Activated CD8-positive, alpha-beta memory T cell treated with anti-CD3 and anti-CD28 coated beads for 36 hours (primary cell): ENCODE measurements around the gene SGCD. TPM values are rescaled to one million over a fixed set of nuclear protein-coding genes. Genes with fewer than 3 reads are reported as not detected.

ENCODE experiments used
- CTCF ChIA-PET: fragments of 350-600 bp; sonication (Branson Sonifier 250); formaldehyde crosslinking; loops from one replicate; lab custom pipeline; 2021; ENCODE audit warnings: antibody characterized with exemption; lab: Charles Lee
- POLR2A ChIA-PET: fragments of 350-600 bp; sonication (Branson Sonifier 250); formaldehyde crosslinking; loops from one replicate; lab custom pipeline; 2021; ENCODE audit warnings: antibody characterized with exemption; lab: Charles Lee
- total RNA-seq, 2 experiments: library from RNA; stranded (reverse); gene quantifications; one replicate each; pipeline ENCODE4 v1.2.3, GENCODE V29; 2021

SGCD gene
- total RNA-seq, 2 experiments from 2014 or later = 0.02 to 0.08 TPM

GRCh38 chr5:156435101-156435500 lies 108.1 kb downstream of the SGCD start:
- ChIA-PET CTCF (no interaction called here), POLR2A (no interaction called here)

- CTCF ChIA-PET = no interaction called here
- POLR2A ChIA-PET = no interaction called here
Observed at GRCh38 chr5:156438076-156438475, 111.1 kb downstream of the SGCD start.

GRCh38 chr5:156444753-156445291 lies 117.9 kb downstream of the SGCD start:
- CTCF ChIA-PET = no interaction called here
- POLR2A ChIA-PET = no interaction called here

GRCh38 chr5:156446526-156446925 lies 119.6 kb downstream of the SGCD start:
- ChIA-PET POLR2A (no interaction called here), CTCF (no interaction called here)

GRCh38 chr5:156450778-156451177 lies 123.8 kb downstream of the SGCD start:
- ChIA-PET CTCF (no interaction called here), POLR2A (no interaction called here)

- ChIA-PET POLR2A (no interaction called here), CTCF (no interaction called here)
Observed at GRCh38 chr5:156451505-156451904, 124.5 kb downstream of the SGCD start.

- ChIA-PET CTCF (no interaction called here), POLR2A (no interaction called here)
Observed at GRCh38 chr5:156456857-156457256, 129.9 kb downstream of the SGCD start.

- CTCF ChIA-PET = interaction anchor here (1.3 kb wide), 1 partner anchor 81 kb away, joined by 3 read pairs; no protein-coding TSS in a partner anchor
- POLR2A ChIA-PET = no interaction called here
Observed at GRCh38 chr5:156459812-156460385, 132.9 kb downstream of the SGCD start.

- ChIA-PET POLR2A (no interaction called here), CTCF (interaction anchor here (1.3 kb wide), 1 partner anchor 80 kb away, joined by 3 read pairs; no protein-coding TSS in a partner anchor)
Observed at GRCh38 chr5:156460471-156460870, 133.5 kb downstream of the SGCD start.

GRCh38 chr5:156466871-156467270 lies 139.9 kb downstream of the SGCD start:
- ChIA-PET POLR2A (no interaction called here), CTCF (no interaction called here)

- CTCF ChIA-PET = no interaction called here
- POLR2A ChIA-PET = no interaction called here
Observed at GRCh38 chr5:156469636-156470035, 142.7 kb downstream of the SGCD start.

- POLR2A ChIA-PET = no interaction called here
- CTCF ChIA-PET = no interaction called here
Observed at GRCh38 chr5:156471893-156472292, 144.9 kb downstream of the SGCD start.

- CTCF ChIA-PET = no interaction called here
- POLR2A ChIA-PET = no interaction called here
Observed at GRCh38 chr5:156473269-156473908, 146.4 kb downstream of the SGCD start.

GRCh38 chr5:156474251-156474650 lies 147.3 kb downstream of the SGCD start:
- CTCF ChIA-PET = no interaction called here

GRCh38 chr5:156475182-156476157 lies 148.5 kb downstream of the SGCD start:
- ChIA-PET POLR2A (no interaction called here), CTCF (interaction anchor here (1.0 kb wide), 1 partner anchor 20 kb away, joined by 3 read pairs; no protein-coding TSS in a partner anchor)

More at GRCh38 chr5:156474251-156474650, 147.3 kb downstream of the SGCD start:
- POLR2A ChIA-PET = no interaction called here

GRCh38 chr5:156476158-156476551 lies 149.2 kb downstream of the SGCD start:
- CTCF ChIA-PET = no interaction called here

GRCh38 chr5:156476678-156477077 lies 149.7 kb downstream of the SGCD start:
- CTCF ChIA-PET = no interaction called here
- POLR2A ChIA-PET = no interaction called here

More at GRCh38 chr5:156476158-156476551, 149.2 kb downstream of the SGCD start:
- POLR2A ChIA-PET = no interaction called here

GRCh38 chr5:156477196-156477595 lies 150.2 kb downstream of the SGCD start:
- POLR2A ChIA-PET = no interaction called here
- CTCF ChIA-PET = no interaction called here

- ChIA-PET POLR2A (no interaction called here), CTCF (no interaction called here)
Observed at GRCh38 chr5:156479849-156480248, 152.9 kb downstream of the SGCD start.

GRCh38 chr5:156481741-156482140 lies 154.8 kb downstream of the SGCD start:
- ChIA-PET POLR2A (no interaction called here), CTCF (no interaction called here)
